Raji (cell line): ENCODE data around the gene CADM2.

ENCODE experiments used
- POLR2A ChIP-seq: IDR thresholded peaks from 2 replicates; pipeline ENCODE4 v1.6.1; 2011; ENCODE audit warnings: low read depth, low read length, control low read depth; ENCODE audit not compliant: insufficient read depth

Gene CADM2

GRCh38 chr3:85851071-85851470 lies 892.3 kb downstream of the CADM2 start:
- no peak for TF ChIP-seq POLR2A

- no peak for TF ChIP-seq POLR2A
Observed at GRCh38 chr3:85853805-85854204, 895.0 kb downstream of the CADM2 start.

DNA sequence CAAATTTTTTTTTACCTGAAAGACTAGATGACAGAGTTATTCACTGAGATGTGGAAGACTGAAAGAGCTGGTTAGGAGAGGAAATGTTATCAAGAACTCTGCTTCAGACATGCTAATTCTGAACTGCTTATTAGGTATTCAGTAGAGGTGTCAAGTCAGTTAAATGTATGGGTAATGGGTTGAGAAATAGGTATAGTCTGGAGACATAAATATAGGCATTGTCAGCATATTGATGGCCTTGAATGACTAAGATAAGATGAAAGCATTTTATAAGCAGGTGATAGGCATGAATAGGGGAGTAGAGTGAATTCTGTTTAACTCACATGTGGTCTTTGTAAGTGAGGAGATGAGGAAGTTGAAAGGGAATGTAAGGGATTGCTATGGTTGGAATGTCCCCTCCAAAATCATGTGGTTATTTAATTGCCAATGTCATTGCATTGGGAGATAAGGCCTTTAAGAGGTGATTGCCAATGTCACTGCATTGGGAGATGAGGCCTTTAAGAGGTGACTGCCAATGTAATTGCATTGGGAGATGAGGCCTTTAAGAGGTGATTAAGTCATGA lies 904.2 kb downstream of the CADM2 start:
- TF ChIP-seq POLR2A, result no peak

- TF ChIP-seq POLR2A, result no peak
Observed at GRCh38 chr3:85864896-85865295, 906.1 kb downstream of the CADM2 start.

GRCh38 chr3:85867072-85867471 lies 908.3 kb downstream of the CADM2 start:
- no peak for TF ChIP-seq POLR2A

DNA sequence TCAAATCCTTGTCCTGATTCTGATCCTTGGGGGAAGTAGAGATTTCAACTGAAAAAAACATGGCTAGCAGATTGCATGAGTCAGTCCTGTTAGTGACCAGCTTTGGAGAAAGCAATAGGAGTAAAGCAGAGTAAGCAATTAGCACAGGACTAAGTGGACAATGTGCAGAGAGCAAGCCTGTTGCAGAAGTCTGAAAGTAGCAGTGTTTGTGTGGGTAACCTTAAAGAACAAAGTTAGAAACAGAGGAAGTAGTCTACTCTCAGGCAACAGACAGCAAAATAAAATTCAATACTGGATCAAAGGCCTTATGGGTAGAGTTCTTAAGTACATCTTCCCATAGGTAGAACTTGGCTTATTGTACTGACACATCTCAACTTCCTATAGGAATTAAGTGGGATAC lies 916.8 kb downstream of the CADM2 start:
- TF ChIP-seq POLR2A, result no peak

- TF ChIP-seq POLR2A, result no peak
Observed at GRCh38 chr3:85877631-85878030, 918.8 kb downstream of the CADM2 start.

DNA sequence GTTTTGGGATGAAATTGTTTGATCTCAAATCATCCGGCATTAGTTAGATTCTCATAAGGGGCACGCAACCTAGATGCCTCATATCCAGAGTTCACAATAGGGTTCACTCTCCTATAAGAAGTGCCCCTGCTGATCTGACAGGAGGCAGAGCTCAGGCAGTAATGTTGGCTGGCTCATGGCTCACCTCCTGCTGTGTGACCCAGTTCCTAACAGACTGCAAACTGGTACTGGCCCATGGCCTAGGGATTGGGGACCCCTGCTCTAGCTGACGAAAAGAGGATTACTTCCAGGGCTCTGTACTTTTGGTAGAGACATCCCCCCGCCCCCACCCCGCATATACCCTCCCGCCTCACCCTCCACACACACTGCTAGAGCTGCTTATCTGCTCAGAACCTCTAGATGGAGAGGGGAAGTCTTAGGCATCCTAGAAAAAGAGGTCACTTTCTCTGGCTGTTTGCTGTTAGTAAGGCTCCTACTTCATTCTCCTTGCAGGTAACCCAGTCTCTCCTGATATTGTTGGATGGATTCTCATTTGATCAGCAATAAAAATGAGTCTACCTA lies 923.1 kb downstream of the CADM2 start:
- no peak for TF ChIP-seq POLR2A

DNA sequence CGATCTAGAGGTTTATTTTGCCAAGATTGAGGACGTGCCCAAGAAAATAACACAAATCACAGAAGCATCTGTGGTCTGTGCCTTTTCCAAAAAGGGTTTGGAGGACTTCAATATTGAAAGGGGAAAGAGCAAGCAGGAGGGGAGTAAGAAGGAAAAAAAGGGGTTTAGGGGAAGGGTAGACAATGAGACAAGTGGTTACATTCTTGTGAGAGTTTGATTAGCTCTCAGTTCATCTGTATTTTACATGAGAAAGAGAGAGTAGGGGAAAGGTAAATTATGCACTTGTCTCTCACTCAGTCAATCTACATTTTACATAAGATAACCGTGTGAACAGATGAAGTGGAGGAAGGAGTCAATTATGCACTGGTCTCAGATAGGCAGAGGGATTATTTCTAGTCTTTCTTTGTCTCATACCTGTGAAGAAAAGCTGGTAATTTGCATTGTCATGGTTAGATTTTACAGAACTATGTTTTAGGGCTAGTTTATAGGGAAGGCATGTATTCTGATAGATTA lies 931.3 kb downstream of the CADM2 start:
- TF ChIP-seq POLR2A, result no peak

DNA sequence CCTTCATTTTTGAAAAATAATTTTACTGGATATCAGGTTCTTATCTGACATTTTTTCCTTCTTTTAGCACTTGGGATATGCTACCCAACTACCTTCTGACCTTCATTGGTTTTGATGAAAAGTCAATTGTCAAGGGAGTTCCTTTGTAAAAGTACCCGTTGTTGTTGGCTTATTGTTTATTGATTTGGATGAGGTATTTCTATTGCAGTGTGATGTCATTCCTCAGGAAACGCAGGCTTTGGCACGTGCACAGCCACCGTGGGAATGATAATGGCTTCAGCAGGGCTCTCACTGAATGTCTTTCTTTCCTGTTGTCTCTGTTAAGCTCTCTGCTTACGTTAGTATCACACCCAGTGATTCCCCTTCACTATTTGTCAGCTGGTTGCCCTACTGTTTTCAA lies 944.6 kb downstream of the CADM2 start:
- no peak for TF ChIP-seq POLR2A

DNA sequence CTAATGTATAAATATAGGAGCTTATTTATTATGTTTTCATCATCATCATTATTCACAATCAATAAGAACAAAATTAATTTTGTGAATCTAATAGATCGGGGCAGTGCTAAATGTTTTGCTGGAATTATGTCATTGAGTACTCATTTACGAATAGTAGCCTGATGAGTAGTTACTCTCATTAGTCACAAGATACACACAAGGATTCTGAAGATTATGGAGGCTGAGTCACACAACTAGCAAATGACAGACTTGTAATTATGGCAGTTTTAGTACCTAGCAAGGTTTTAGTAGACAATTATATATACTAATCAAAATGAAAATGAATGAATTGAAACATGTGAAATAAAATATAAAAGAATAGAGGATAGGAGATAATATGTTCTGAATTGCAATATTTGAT lies 954.2 kb downstream of the CADM2 start:
- TF ChIP-seq POLR2A, result no peak

GRCh38 chr3:85922374-85922773 lies 963.6 kb downstream of the CADM2 start:
- TF ChIP-seq POLR2A, result no peak

DNA sequence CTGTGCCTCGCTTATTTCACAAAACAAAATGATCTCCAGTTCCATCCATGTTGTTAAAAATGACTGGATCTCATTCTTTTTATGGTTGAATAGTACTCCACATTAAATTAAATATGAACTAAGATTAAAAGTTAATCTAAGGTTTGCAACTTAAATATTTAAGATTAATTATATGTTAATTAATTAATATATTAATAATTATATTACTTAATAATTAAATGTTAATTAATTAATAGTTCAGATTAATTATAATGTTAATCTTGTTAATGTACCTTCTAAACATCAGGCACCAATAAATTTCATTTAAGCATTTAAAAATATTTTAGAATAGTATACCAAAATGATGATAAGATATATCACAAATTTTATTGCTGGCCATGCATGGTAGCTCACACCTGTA lies 971.9 kb downstream of the CADM2 start:
- TF ChIP-seq POLR2A, result no peak

- TF ChIP-seq POLR2A, result no peak
Observed at GRCh38 chr3:85933326-85933725, 974.5 kb downstream of the CADM2 start.

GRCh38 chr3:85935171-85935570 lies 976.4 kb downstream of the CADM2 start:
- TF ChIP-seq POLR2A, result no peak

- TF ChIP-seq POLR2A, result no peak
Observed at GRCh38 chr3:85939074-85939482, 980.3 kb downstream of the CADM2 start.

DNA sequence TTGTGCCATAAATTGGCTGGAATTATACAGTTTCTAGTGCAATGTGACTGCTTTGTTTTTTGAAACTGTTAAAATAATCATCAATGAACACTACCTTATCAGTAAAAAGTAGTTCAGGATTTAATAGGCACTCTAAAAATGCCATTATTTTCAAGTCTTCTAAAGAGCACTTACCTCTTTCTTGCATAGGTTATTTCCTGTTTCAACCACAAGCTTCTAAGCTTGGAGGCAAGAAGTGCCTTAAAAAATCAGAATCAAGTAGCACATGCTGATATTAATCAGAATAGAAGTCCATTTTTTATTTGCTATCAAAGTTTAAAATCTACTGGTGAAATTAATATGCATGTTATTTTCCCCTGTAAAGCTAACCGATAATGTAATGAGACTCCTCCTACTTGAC lies 991.6 kb downstream of the CADM2 start:
- TF ChIP-seq POLR2A, result no peak
